H9 (cell line): ENCODE measurements around the gene KY. TPM values are rescaled to one million over a fixed set of nuclear protein-coding genes. Genes with fewer than 3 reads are reported as not detected.

Experiments
- DNase-seq: peaks from one replicate; pipeline ENCODE4 v3.0.0-alpha.2; 2017
- H2AFZ ChIP-seq: one replicate; pipeline ENCODE4 v1.6.1; 2013; ENCODE audit warnings: mild to moderate bottlenecking, low read length, control low read depth, moderate library complexity
- H2AK5ac ChIP-seq: 2 replicates; pipeline ENCODE4 v1.6.1; 2013; ENCODE audit warnings: low read length, control low read depth, mixed read lengths; ENCODE audit not compliant: insufficient read length
- H2BK120ac ChIP-seq: one replicate; pipeline ENCODE4 v1.6.1; 2013; ENCODE audit warnings: low read depth, mild to moderate bottlenecking, low read length, control low read depth, inconsistent platforms; ENCODE audit not compliant: poor library complexity, severe bottlenecking
- H2BK12ac ChIP-seq: 2 replicates; pipeline ENCODE4 v1.6.1; 2013; ENCODE audit warnings: low read length, control low read depth, mixed read lengths, low read depth; ENCODE audit not compliant: insufficient read length
- H2BK15ac ChIP-seq: 2 replicates; pipeline ENCODE4 v1.6.1; 2013; ENCODE audit warnings: low read depth, low read length, control low read depth
- H2BK20ac ChIP-seq: one replicate; pipeline ENCODE4 v1.6.1; 2013; ENCODE audit warnings: low read depth, mild to moderate bottlenecking, low read length, control low read depth, inconsistent platforms; ENCODE audit not compliant: poor library complexity, severe bottlenecking
- H2BK5ac ChIP-seq: 2 replicates; pipeline ENCODE4 v1.6.1; 2013; ENCODE audit warnings: low read length, control low read depth, mixed read lengths; ENCODE audit not compliant: insufficient read length
- H3K14ac ChIP-seq: 2 replicates; pipeline ENCODE4 v1.6.1; 2013; ENCODE audit warnings: low read length, control low read depth; ENCODE audit not compliant: insufficient read depth
- H3K18ac ChIP-seq: 2 replicates; pipeline ENCODE4 v1.6.1; 2013; ENCODE audit warnings: low read depth, mild to moderate bottlenecking, mixed read lengths, low read length, control low read depth; ENCODE audit not compliant: insufficient read length
- H3K23ac ChIP-seq: 2 replicates; pipeline ENCODE4 v1.6.1; 2013; ENCODE audit warnings: low read length, control low read depth, mixed read lengths, low read depth; ENCODE audit not compliant: insufficient read length
- H3K23me2 ChIP-seq: 2 replicates; pipeline ENCODE4 v1.6.1; 2013; ENCODE audit warnings: low read depth, mild to moderate bottlenecking, mixed read lengths, low read length, control low read depth; ENCODE audit not compliant: insufficient read length, poor library complexity, severe bottlenecking
- H3K27ac ChIP-seq: 2 replicates; pipeline ENCODE4 v1.5.1; 2013; ENCODE audit warnings: low read length, control low read depth, mixed read lengths, low read depth; ENCODE audit not compliant: insufficient read length
- H3K27me3 ChIP-seq: 2 replicates; pipeline ENCODE4 v1.6.1; 2013; ENCODE audit warnings: low read length, control low read depth, inconsistent platforms; ENCODE audit not compliant: insufficient read depth
- H3K4ac ChIP-seq: 2 replicates; pipeline ENCODE4 v1.6.1; 2013; ENCODE audit warnings: low read depth, mild to moderate bottlenecking, control low read depth, inconsistent platforms, low read length, moderate library complexity
- H3K4me1 ChIP-seq: 2 replicates; pipeline ENCODE4 v1.6.1; 2013; ENCODE audit warnings: low read length, control low read depth, inconsistent platforms; ENCODE audit not compliant: insufficient read depth
- H3K4me2 ChIP-seq: 2 replicates; pipeline ENCODE4 v1.6.1; 2013; ENCODE audit warnings: low read length, control low read depth, mixed read lengths; ENCODE audit not compliant: insufficient read length, insufficient read depth
- H3K56ac ChIP-seq: 2 replicates; pipeline ENCODE4 v1.6.1; 2013; ENCODE audit warnings: low read depth, mild to moderate bottlenecking, mixed read lengths, low read length, control low read depth; ENCODE audit not compliant: insufficient read length
- H3K79me1 ChIP-seq: 2 replicates; pipeline ENCODE4 v1.6.1; 2013; ENCODE audit warnings: low read depth, mild to moderate bottlenecking, moderate library complexity, low read length, control low read depth, inconsistent platforms; ENCODE audit not compliant: insufficient read depth, poor library complexity, severe bottlenecking
- H3K79me2 ChIP-seq: 2 replicates; pipeline ENCODE4 v1.6.1; 2013; ENCODE audit warnings: low read length, control low read depth, inconsistent platforms; ENCODE audit not compliant: insufficient read depth
- H3K9ac ChIP-seq: 2 replicates; pipeline ENCODE4 v1.6.1; 2013; ENCODE audit warnings: low read length, control low read depth, mixed read lengths; ENCODE audit not compliant: insufficient read length; ENCODE audit errors: extremely low read depth
- H3K9me3 ChIP-seq: one replicate; pipeline ENCODE4 v1.6.1; 2013; ENCODE audit warnings: low read depth, low read length, inconsistent platforms; ENCODE audit not compliant: control insufficient read depth
- H3T11ph ChIP-seq: one replicate; pipeline ENCODE4 v1.6.1; 2013; ENCODE audit warnings: mild to moderate bottlenecking, low read length, control low read depth, inconsistent platforms
- H4K20me1 ChIP-seq: one replicate; pipeline ENCODE4 v1.6.1; 2013; ENCODE audit not compliant: control insufficient read depth, insufficient read length, insufficient read depth
- H4K5ac ChIP-seq: 2 replicates; pipeline ENCODE4 v1.6.1; 2013; ENCODE audit warnings: low read depth, mild to moderate bottlenecking, mixed read lengths, low read length, control low read depth; ENCODE audit not compliant: insufficient read length
- H4K8ac ChIP-seq: replicated peaks from 2 replicates; pipeline ENCODE4 v1.6.1; 2013; ENCODE audit warnings: low read length, control low read depth, mixed read lengths, low read depth; ENCODE audit not compliant: insufficient read length
- H4K91ac ChIP-seq: 2 replicates; pipeline ENCODE4 v1.6.1; 2013; ENCODE audit warnings: low read depth, mild to moderate bottlenecking, moderate library complexity, mixed read lengths, low read length, control low read depth; ENCODE audit not compliant: insufficient read length
- H3K27ac Mint-ChIP-seq, 3 experiments: 2 replicates in 2 of 3; 3 replicates in 1 of 3; pipeline ENCODE4 v1.8.0; 2020 to 2021; ENCODE audit warnings: mixed read lengths in 3 of 3, mild to moderate bottlenecking in 1 of 3, moderate library complexity in 1 of 3
- H3K27me3 Mint-ChIP-seq: 2 replicates; pipeline ENCODE4 v1.8.0; 2021; ENCODE audit warnings: low read depth, mild to moderate bottlenecking, moderate library complexity, mixed read lengths
- H3K36me3 Mint-ChIP-seq, 3 experiments: 2 replicates in 2 of 3; 3 replicates in 1 of 3; pipeline ENCODE4 v1.8.0; 2020 to 2021; ENCODE audit warnings: low read depth in 3 of 3, mixed read lengths in 3 of 3; ENCODE audit not compliant: insufficient read depth in 1 of 3
- H3K4me1 Mint-ChIP-seq, 2 experiments: 2 replicates each; pipeline ENCODE4 v1.8.0; 2020; ENCODE audit warnings: mixed read lengths in 2 of 2
- H3K4me3 Mint-ChIP-seq, 2 experiments: 2 replicates in 1 of 2; 3 replicates in 1 of 2; pipeline ENCODE4 v1.8.0; 2020 to 2021; ENCODE audit warnings: mild to moderate bottlenecking in 2 of 2, mixed read lengths in 2 of 2, moderate library complexity in 1 of 2
- H3K9me3 Mint-ChIP-seq, 2 experiments: 2 replicates in 1 of 2; 3 replicates in 1 of 2; pipeline ENCODE4 v1.8.0; 2020; ENCODE audit warnings: mild to moderate bottlenecking in 2 of 2, mixed read lengths in 2 of 2, moderate library complexity in 1 of 2
- CTCF ChIP-seq: fragments of 200-600 bp; sonication (generic); conservative IDR thresholded peaks from 3 replicates; pipeline ENCODE4 v1.8.0; 2021; ENCODE audit warnings: antibody characterized with exemption, mild to moderate bottlenecking
- WGBS: extraction: QIAGEN DNeasy Blood & Tissue Kit; methylation state at CpG from one replicate; pipeline ENCODE4 v1.1.7; 2013; ENCODE audit warnings: missing lambda C conversion rate, low lambda C conversion rate, mixed read lengths; ENCODE audit not compliant: insufficient read length; ENCODE audit errors: extremely low coverage; 5-methylcytosine and 5-hydroxymethylcytosine counted together
- total RNA-seq: library from RNA; stranded (reverse); gene quantifications from 2 replicates; pipeline ENCODE4 v1.2.1, GENCODE V29; 2021

The KY gene
- total RNA-seq, 1 experiment from 2014 or later: not detected

GRCh38 chr3:134666466-134666865 is 15.6 kb upstream of the KY start:
- Histone ChIP-seq H2AK5ac (no peak overlapping the region), H2AFZ (no peak overlapping the region)
- H3K36me3 Mint-ChIP-seq: no peaks in the 10 kb centered on the region; a peak in 1 of 7 replicates

More at GRCh38 chr3:134666466-134666865, 15.6 kb upstream of the KY start:
- Histone ChIP-seq H3K79me2 (no peaks in the 10 kb centered on the region), H3K23me2 (no peaks in the 10 kb centered on the region), H2BK120ac (no peak overlapping the region), H2BK20ac (no peak overlapping the region), H2BK12ac (no peak overlapping the region), H3K18ac (no peak overlapping the region), H3K9ac (no peak overlapping the region), H3K4ac (no peak overlapping the region), H2BK15ac (no peak overlapping the region), H4K5ac (no peak overlapping the region), H3K4me2 (no peak overlapping the region), H3K27ac (no peak overlapping the region), H2BK5ac (no peak overlapping the region), H3K4me1 (no peaks in the 10 kb centered on the region), H3T11ph (no peak overlapping the region), H3K79me1 (no peaks in the 10 kb centered on the region), H4K8ac (no peak overlapping the region), H3K56ac (no peak overlapping the region), H3K14ac (no peak overlapping the region), H3K27me3 (no peaks in the 10 kb centered on the region), H3K23ac (no peak overlapping the region), H4K20me1 (no peaks in the 10 kb centered on the region), H4K91ac (no peak overlapping the region), H3K9me3 (no peaks in the 10 kb centered on the region)
- H3K27me3 Mint-ChIP-seq: peaks cover 61% of the 10 kb centered on the region
- H3K4me1 Mint-ChIP-seq: peaks cover 0 to 3% of the 10 kb centered on the region in 2 experiments; a peak in 1 of 4 replicates
- no peak for TF ChIP-seq CTCF
- no peak overlapping the region for H3K27ac Mint-ChIP-seq
- H3K4me3 Mint-ChIP-seq: no peak overlapping the region
- H3K9me3 Mint-ChIP-seq: 0 out of 5 replicates have a peak, but pooled peaks cover 0 to 2% of the 10 kb centered on the region in 2 experiments
- WGBS: no CpG with 5 or more reads among the region's 4 CpGs
- DNase-seq: no peak
